Endothelial cell (in vitro differentiated cells): ENCODE results near the gene FIS1. TPM values are rescaled to one million over a fixed set of nuclear protein-coding genes. Genes with fewer than 3 reads are reported as not detected.
"Not testable (repeated sequence)": the region's sequence is repeated elsewhere in the genome, so short reads cannot be mapped to it uniquely, and the experiment has no call there.

ENCODE experiments used
- DNase-seq: peaks from one replicate; pipeline ENCODE4 v3.0.0; 2021; ENCODE audit warnings: low spot score
- H3K27ac Mint-ChIP-seq: one replicate; pipeline ENCODE4 v1.8.0; 2021; ENCODE audit warnings: mixed read lengths, inconsistent platforms; ENCODE audit not compliant: unreplicated experiment
- H3K27me3 Mint-ChIP-seq: one replicate; pipeline ENCODE4 v1.8.0; 2021; ENCODE audit warnings: mild to moderate bottlenecking, moderate library complexity, mixed read lengths, inconsistent platforms; ENCODE audit not compliant: unreplicated experiment
- H3K36me3 Mint-ChIP-seq: one replicate; pipeline ENCODE4 v1.8.0; 2021; ENCODE audit warnings: mild to moderate bottlenecking, low read depth, mixed read lengths, inconsistent platforms; ENCODE audit not compliant: unreplicated experiment
- H3K4me1 Mint-ChIP-seq: one replicate; pipeline ENCODE4 v1.8.0; 2021; ENCODE audit warnings: mild to moderate bottlenecking, mixed read lengths, inconsistent platforms; ENCODE audit not compliant: unreplicated experiment
- H3K4me3 Mint-ChIP-seq: one replicate; pipeline ENCODE4 v1.8.0; 2021; ENCODE audit warnings: mild to moderate bottlenecking, mixed read lengths, inconsistent platforms; ENCODE audit not compliant: unreplicated experiment
- H3K9me3 Mint-ChIP-seq: one replicate; pipeline ENCODE4 v1.8.0; 2021; ENCODE audit warnings: mixed read lengths, inconsistent platforms; ENCODE audit not compliant: unreplicated experiment
- CTCF ChIP-seq: fragments of 200-600 bp; sonication (generic); IDR thresholded peaks from one replicate; pipeline ENCODE4 v1.5.0; 2021; ENCODE audit warnings: antibody characterized with exemption; ENCODE audit not compliant: unreplicated experiment
- long read RNA-seq: library from polyadenylated mRNA; unstranded; transcript quantifications from one replicate; pipeline ENCODE4 v2.0.0, GENCODE V29; 2020; ENCODE audit not compliant: unreplicated experiment
- total RNA-seq: library from RNA; stranded (reverse); fragmentation: NEBNext Ultra II Directional; extraction: Animal tissue kit (Norgen Biotek cat#: 25700); gene quantifications from one replicate; pipeline ENCODE4 v1.2.1, GENCODE V29; 2021; ENCODE audit not compliant: unreplicated experiment

The FIS1 gene
- 150 TPM for total RNA-seq
- long read RNA-seq, transcript FIS1-201 (5 exons, 734 nt) = major isoform, 126 of 142 reads
- long read RNA-seq, partial matches to known transcripts = 3 of 142 reads
- long read RNA-seq, other reads (novel, unspliced or antisense) = 6 of 142 reads

GRCh38 chr7:101244375-101245146 is at the start of gene FIS1:
FIS1 (minus strand) TSS chr7:101245081; CDS start chr7:101245004, 77 bp downstream.
- TF ChIP-seq CTCF = peak; percentile 87
- Mint-ChIP-seq H3K9me3 (no peaks in the 10 kb centered on the region), H3K4me3 (peak within 1 kb of the TSS; percentile 98), H3K27ac (peak within 1 kb of the TSS; percentile 97), H3K27me3 (peaks cover 2% of the 10 kb centered on the region), H3K4me1 (peaks cover 9% of the 10 kb centered on the region), H3K36me3 (peaks cover 13% of the 10 kb centered on the region)
- DNase-seq = peak; percentile 91

- Mint-ChIP-seq H3K4me1 (peaks cover 3% of the 10 kb centered on the region), H3K9me3 (no peaks in the 10 kb centered on the region), H3K27me3 (peaks cover 7% of the 10 kb centered on the region), H3K27ac (no peak overlapping the region), H3K4me3 (no peak overlapping the region), H3K36me3 (no peaks in the 10 kb centered on the region)
- TF ChIP-seq CTCF = no peak
- DNase-seq = no peak
Measured at GRCh38 chr7:101294039-101294831, 49.4 kb upstream of the FIS1 start.

GRCh38 chr7:101293069-101294021 is 48.5 kb upstream of the FIS1 start:
- not testable (repeated sequence) for H3K4me3 Mint-ChIP-seq, H3K4me1 Mint-ChIP-seq, H3K27me3 Mint-ChIP-seq, DNase-seq, H3K9me3 Mint-ChIP-seq, H3K36me3 Mint-ChIP-seq
- H3K27ac Mint-ChIP-seq = peak overlapping the region; percentile 48

- H3K27ac Mint-ChIP-seq, H3K27me3 Mint-ChIP-seq, H3K4me1 Mint-ChIP-seq, H3K9me3 Mint-ChIP-seq, DNase-seq, H3K36me3 Mint-ChIP-seq, H3K4me3 Mint-ChIP-seq: not testable (repeated sequence)
Measured at GRCh38 chr7:101292566-101292965, 47.7 kb upstream of the FIS1 start.

- H3K27ac Mint-ChIP-seq, H3K4me1 Mint-ChIP-seq, H3K36me3 Mint-ChIP-seq, H3K27me3 Mint-ChIP-seq, H3K4me3 Mint-ChIP-seq, H3K9me3 Mint-ChIP-seq: not testable (repeated sequence)
- TF ChIP-seq CTCF = peak; percentile 77
- DNase-seq = peak; percentile 75
Measured at GRCh38 chr7:101290186-101291037, 45.5 kb upstream of the FIS1 start.

- H3K27me3 Mint-ChIP-seq, DNase-seq, H3K36me3 Mint-ChIP-seq, H3K4me1 Mint-ChIP-seq, H3K4me3 Mint-ChIP-seq, H3K9me3 Mint-ChIP-seq, H3K27ac Mint-ChIP-seq: not testable (repeated sequence)
Measured at GRCh38 chr7:101289687-101290086, 44.8 kb upstream of the FIS1 start.
